Panc1 (cell line): ENCODE measurements around the gene RAB6A. TPM values are rescaled to one million over a fixed set of nuclear protein-coding genes. Genes with fewer than 3 reads are reported as not detected.

Source experiments
- ATAC-seq: fragments of 200-7000 bp; cut with Tn5 transposase; 2 replicates; pipeline ENCODE4 v1.9.1; 2020; ENCODE audit warnings: mild to moderate bottlenecking, moderate library complexity
- BruUV-seq: library from RNA; stranded (reverse); fragments of 400-500 nt; replicated peaks from 2 replicates; lab custom pipeline; 2021; lab: Mats Ljungman, UMichigan
- CTCF ChIA-PET: fragments of 300-600 bp; sonication (Branson Sonifier 250); formaldehyde crosslinking; loops from one replicate; lab custom pipeline; 2022; ENCODE audit warnings: antibody characterized with exemption; lab: Charles Lee
- POLR2A ChIA-PET: fragments of 300-600 bp; sonication (Branson Sonifier 250); formaldehyde crosslinking; loops from one replicate; lab custom pipeline; 2022; ENCODE audit warnings: antibody characterized with exemption; lab: Charles Lee
- DNase-seq: peaks from one replicate; pipeline ENCODE4 v3.0.0-alpha.2; 2010; ENCODE audit warnings: low read depth, low spot score
- H3K27ac ChIP-seq: 2 replicates; pipeline ENCODE4 v1.5.1; 2011; ENCODE audit warnings: mild to moderate bottlenecking, low read length, inconsistent platforms
- H3K27me3 ChIP-seq: fragments of 200-500 bp; sonication (Bioruptor generic); 2 replicates; pipeline ENCODE4 v1.6.0; 2014; ENCODE audit warnings: low read length, inconsistent platforms; ENCODE audit not compliant: control insufficient read depth, insufficient read depth
- H3K36me3 ChIP-seq: fragments of 200-500 bp; sonication (Bioruptor generic); 2 replicates; pipeline ENCODE4 v1.5.1; 2014; ENCODE audit warnings: inconsistent platforms, mild to moderate bottlenecking, low read length, moderate library complexity; ENCODE audit not compliant: control insufficient read depth, insufficient read depth
- H3K4me1 ChIP-seq: 2 replicates; pipeline ENCODE4 v1.5.1; 2011; ENCODE audit warnings: inconsistent platforms, mild to moderate bottlenecking, low read length, moderate library complexity; ENCODE audit not compliant: control insufficient read depth, insufficient read depth
- H3K4me3 ChIP-seq, 2 experiments: 2 replicates each; pipeline ENCODE4 v1.5.1; 2011 to 2012; ENCODE audit warnings: low read depth in 2 of 2, low read length in 2 of 2, mild to moderate bottlenecking in 2 of 2, inconsistent platforms in 1 of 2, moderate library complexity in 1 of 2
- H3K9me3 ChIP-seq: fragments of 200-500 bp; sonication (Bioruptor generic); 2 replicates; pipeline ENCODE4 v1.5.1; 2014; ENCODE audit warnings: low read depth, mild to moderate bottlenecking, inconsistent platforms, low read length, moderate library complexity; ENCODE audit not compliant: control insufficient read depth, insufficient read depth
- CTCF ChIP-seq: fragments of 450-650 bp; IDR thresholded peaks from 2 replicates; pipeline ENCODE4 v1.5.1; 2017; ENCODE audit warnings: mild to moderate bottlenecking
- SIN3A ChIP-seq: IDR thresholded peaks from 2 replicates; pipeline ENCODE4 v1.6.1; 2012; ENCODE audit warnings: low read depth, mild to moderate bottlenecking, low read length, moderate library complexity, borderline replicate concordance; ENCODE audit not compliant: insufficient read depth
- TCF7L2 ChIP-seq: IDR thresholded peaks from 2 replicates; pipeline ENCODE4 v1.6.1; 2011; ENCODE audit warnings: mild to moderate bottlenecking, low read depth, low read length, inconsistent platforms
- in situ Hi-C: cut with HindIII; loops from 2 replicates; pipeline ENCODE4 v1.10.0; 2016; ENCODE audit warnings: low sequenced_read_pairs, low pct_unique_long_range_greater_than_20kb
- intact Hi-C: fragments of 100-400 bp; cut with micrococcal nuclease; formaldehyde crosslinking; loops from one replicate; pipeline ENCODE4 v1.10.0; 2022; ENCODE audit not compliant: unreplicated experiment
- total RNA-seq: library from RNA; stranded (reverse); gene quantifications from one replicate; pipeline ENCODE4 v1.2.1, GENCODE V29; 2021; ENCODE audit not compliant: unreplicated experiment
- TF ChIP-seq, protein P1 (sequence below), 2 experiments: IDR thresholded peaks; 2 replicates each; pipeline ENCODE4 v1.6.1; 2011 to 2012; ENCODE audit warnings: low read depth in 2 of 2, control low read depth in 1 of 2, low read length in 1 of 2, mild to moderate bottlenecking in 1 of 2, moderate library complexity in 1 of 2; ENCODE audit not compliant: insufficient read depth in 1 of 2

RAB6A gene
- total RNA-seq, 1 experiment from 2014 or later: 149 TPM

- Histone ChIP-seq H3K27me3 (no peaks in the 10 kb centered on the region), H3K9me3 (no peaks in the 10 kb centered on the region), H3K27ac (peak overlapping the region; percentile 65), H3K36me3 (no peaks in the 10 kb centered on the region), H3K4me3 (peak overlapping the region; percentile 58 to 85), H3K4me1 (peaks cover 19% of the 10 kb centered on the region; the same call in 1 of the 2 replicates)
- DNase-seq (no peak), ATAC-seq (peak; percentile 45)
- 0 out of 2 replicates have a peak, but pooled peaks have one; percentile 37 for TF ChIP-seq SIN3A
- no peak for TF ChIP-seq CTCF
- ChIA-PET POLR2A (interaction anchor here (0.9 to 1.7 kb wide), 3 partner anchors 16 to 127 kb away, joined by 3 to 9 read pairs (median 5); no protein-coding TSS in a partner anchor), CTCF (interaction anchor here (0.6 kb wide), 1 partner anchor 980 kb away, joined by 9 read pairs; no protein-coding TSS in a partner anchor)
- intact Hi-C loops: loop anchor here (10.0 kb wide), 1 partner anchor 175 kb away; no protein-coding TSS in a partner anchor
- in situ Hi-C loops: no loop called here
- BruUV-seq: TSS peak; percentile 72
These were observed 667 bp downstream of the RAB6A start for GRCh38 chr11:73760135-73760678.

- Histone ChIP-seq H3K27ac (peak overlapping the region; percentile 65), H3K4me3 (peak overlapping the region; percentile 58 to 85), H3K9me3 (no peaks in the 10 kb centered on the region), H3K4me1 (peaks cover 19% of the 10 kb centered on the region; the same call in 1 of the 2 replicates), H3K27me3 (no peaks in the 10 kb centered on the region), H3K36me3 (no peaks in the 10 kb centered on the region)
- in situ Hi-C loops (no loop called here), intact Hi-C loops (loop anchor here (10.0 kb wide), 1 partner anchor 175 kb away; no protein-coding TSS in a partner anchor)
- DNase-seq (no peak), ATAC-seq (peak; percentile 0; the same call in 1 of the 2 replicates)
- POLR2A ChIA-PET: interaction anchor here (1.7 kb wide), 1 partner anchor 20 kb away, joined by 9 read pairs; no protein-coding TSS in a partner anchor
- BruUV-seq: no TSS peak
- TF ChIP-seq, protein P1, sequence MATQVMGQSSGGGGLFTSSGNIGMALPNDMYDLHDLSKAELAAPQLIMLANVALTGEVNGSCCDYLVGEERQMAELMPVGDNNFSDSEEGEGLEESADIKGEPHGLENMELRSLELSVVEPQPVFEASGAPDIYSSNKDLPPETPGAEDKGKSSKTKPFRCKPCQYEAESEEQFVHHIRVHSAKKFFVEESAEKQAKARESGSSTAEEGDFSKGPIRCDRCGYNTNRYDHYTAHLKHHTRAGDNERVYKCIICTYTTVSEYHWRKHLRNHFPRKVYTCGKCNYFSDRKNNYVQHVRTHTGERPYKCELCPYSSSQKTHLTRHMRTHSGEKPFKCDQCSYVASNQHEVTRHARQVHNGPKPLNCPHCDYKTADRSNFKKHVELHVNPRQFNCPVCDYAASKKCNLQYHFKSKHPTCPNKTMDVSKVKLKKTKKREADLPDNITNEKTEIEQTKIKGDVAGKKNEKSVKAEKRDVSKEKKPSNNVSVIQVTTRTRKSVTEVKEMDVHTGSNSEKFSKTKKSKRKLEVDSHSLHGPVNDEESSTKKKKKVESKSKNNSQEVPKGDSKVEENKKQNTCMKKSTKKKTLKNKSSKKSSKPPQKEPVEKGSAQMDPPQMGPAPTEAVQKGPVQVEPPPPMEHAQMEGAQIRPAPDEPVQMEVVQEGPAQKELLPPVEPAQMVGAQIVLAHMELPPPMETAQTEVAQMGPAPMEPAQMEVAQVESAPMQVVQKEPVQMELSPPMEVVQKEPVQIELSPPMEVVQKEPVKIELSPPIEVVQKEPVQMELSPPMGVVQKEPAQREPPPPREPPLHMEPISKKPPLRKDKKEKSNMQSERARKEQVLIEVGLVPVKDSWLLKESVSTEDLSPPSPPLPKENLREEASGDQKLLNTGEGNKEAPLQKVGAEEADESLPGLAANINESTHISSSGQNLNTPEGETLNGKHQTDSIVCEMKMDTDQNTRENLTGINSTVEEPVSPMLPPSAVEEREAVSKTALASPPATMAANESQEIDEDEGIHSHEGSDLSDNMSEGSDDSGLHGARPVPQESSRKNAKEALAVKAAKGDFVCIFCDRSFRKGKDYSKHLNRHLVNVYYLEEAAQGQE (IDR thresholded peaks at IDR 0.05; ENCODE audit: insufficient read depth in 1 of 2, low read depth in 2 of 2, low read length in 1 of 2): 0 out of 4 replicates have a peak, but pooled peaks of 1 of the 2 experiments have one; percentile 19
- no peak for TF ChIP-seq TCF7L2
- CTCF ChIA-PET: interaction anchor here (0.6 kb wide), 1 partner anchor 979 kb away, joined by 9 read pairs; no protein-coding TSS in a partner anchor
These were observed 1.2 kb downstream of the RAB6A start for GRCh38 chr11:73759610-73760134.

GRCh38 chr11:73758451-73758850 lies 2.4 kb downstream of the RAB6A start:
- DNase-seq (no peak), ATAC-seq (no peak)
- intact Hi-C loops (no loop called here), in situ Hi-C loops (no loop called here)
- Histone ChIP-seq H3K27ac (no peak overlapping the region; the same call in 1 of the 2 replicates), H3K4me1 (peaks cover 19% of the 10 kb centered on the region; the same call in 1 of the 2 replicates), H3K27me3 (no peaks in the 10 kb centered on the region), H3K9me3 (no peaks in the 10 kb centered on the region), H3K36me3 (no peaks in the 10 kb centered on the region), H3K4me3 (peak overlapping the region; percentile 58 to 85; a peak in 3 of 4 replicates)
- ChIA-PET POLR2A (no interaction called here), CTCF (no interaction called here)
- BruUV-seq: no TSS peak
- TF ChIP-seq TCF7L2: no peak
